DOHH2 (cell line): Measurements from ENCODE around the gene DELE1.

Source experiments
- H3F3A ChIP-seq: fragments of 200-600 bp; sonication (generic), shearing (Covaris generic); 2 replicates; pipeline ENCODE4 v1.6.0; 2016; ENCODE audit warnings: antibody characterized with exemption, mild to moderate bottlenecking; ENCODE audit not compliant: control insufficient read depth, insufficient read depth
- H3K27ac ChIP-seq: fragments of 200-600 bp; sonication (generic); 2 replicates; pipeline ENCODE4 v1.5.1; 2014; ENCODE audit warnings: low read depth, mild to moderate bottlenecking, low read length, moderate library complexity
- H3K27me3 ChIP-seq: fragments of 200-600 bp; sonication (generic); 2 replicates; pipeline ENCODE4 v1.6.1; 2014; ENCODE audit warnings: mild to moderate bottlenecking, low read length, mixed read lengths; ENCODE audit not compliant: control insufficient read depth
- H3K36me3 ChIP-seq: fragments of 200-600 bp; sonication (generic); 2 replicates; pipeline ENCODE4 v1.6.1; 2014; ENCODE audit warnings: mild to moderate bottlenecking, low read length, moderate library complexity, mixed read lengths; ENCODE audit not compliant: control insufficient read depth
- H3K4me1 ChIP-seq: fragments of 200-600 bp; sonication (generic); 2 replicates; pipeline ENCODE4 v1.6.1; 2014; ENCODE audit warnings: mild to moderate bottlenecking, low read length, mixed read lengths; ENCODE audit not compliant: control insufficient read depth
- H3K4me2 ChIP-seq: fragments of 200-600 bp; sonication (generic); 2 replicates; pipeline ENCODE4 v1.6.0; 2014; ENCODE audit warnings: mild to moderate bottlenecking, low read length, moderate library complexity
- H3K4me3 ChIP-seq: fragments of 200-600 bp; sonication (generic); 2 replicates; pipeline ENCODE4 v1.5.1; 2014; ENCODE audit warnings: mild to moderate bottlenecking, low read length, mixed read lengths
- H3K79me2 ChIP-seq: fragments of 200-600 bp; sonication (generic); 2 replicates; pipeline ENCODE4 v1.6.1; 2014; ENCODE audit warnings: mild to moderate bottlenecking, low read length, mixed read lengths; ENCODE audit not compliant: control insufficient read depth
- H3K9me2 ChIP-seq: fragments of 200-600 bp; sonication (generic); replicated peaks from 2 replicates; pipeline ENCODE4 v1.6.1; 2014; ENCODE audit warnings: mild to moderate bottlenecking, low read length, mixed read lengths; ENCODE audit not compliant: control insufficient read depth
- H3K9me3 ChIP-seq: fragments of 200-600 bp; sonication (generic); 2 replicates; pipeline ENCODE4 v1.6.1; 2014; ENCODE audit warnings: antibody characterized with exemption, low read length, mixed read lengths; ENCODE audit not compliant: control insufficient read depth, insufficient read depth
- H4K20me1 ChIP-seq: fragments of 200-600 bp; sonication (generic); 2 replicates; pipeline ENCODE4 v1.6.0; 2014; ENCODE audit warnings: low read depth, mild to moderate bottlenecking, antibody characterized with exemption, low read length, moderate library complexity; ENCODE audit not compliant: control insufficient read depth, insufficient read depth
- CTCF ChIP-seq: fragments of 200-600 bp; sonication (generic); IDR thresholded peaks from one replicate; pipeline ENCODE4 v1.5.1; 2014; ENCODE audit warnings: antibody characterized with exemption, mild to moderate bottlenecking, low read depth, low read length; ENCODE audit not compliant: poor library complexity, severe bottlenecking
- EZH2phosphoT487 ChIP-seq: fragments of 200-600 bp; sonication (generic); IDR thresholded peaks from 2 replicates; pipeline ENCODE4 v1.6.1; 2017; ENCODE audit warnings: borderline replicate concordance, mild to moderate bottlenecking, antibody characterized with exemption, low read length, moderate library complexity, mixed read lengths

DELE1 gene

GRCh38 chr5:141933151-141933550 lies 9.5 kb downstream of the DELE1 start:
- no peaks in the 10 kb centered on the region for H3K9me2 ChIP-seq
- H4K20me1 ChIP-seq = no peaks in the 10 kb centered on the region
- H3K4me2 ChIP-seq = no peak overlapping the region
- no peaks in the 10 kb centered on the region for H3K27me3 ChIP-seq
- H3K36me3 ChIP-seq = peaks cover 69% of the 10 kb centered on the region
- H3F3A ChIP-seq = no peaks in the 10 kb centered on the region
- no peaks in the 10 kb centered on the region for H3K9me3 ChIP-seq
- H3K4me3 ChIP-seq = no peak overlapping the region
- TF ChIP-seq EZH2phosphoT487 (no peak), CTCF (no peak)
- H3K79me2 ChIP-seq = no peaks in the 10 kb centered on the region
- no peaks in the 10 kb centered on the region for H3K4me1 ChIP-seq
- H3K27ac ChIP-seq = no peak overlapping the region

GRCh38 chr5:141934099-141934844 lies 10.6 kb downstream of the DELE1 start:
- Histone ChIP-seq H3K9me3 (no peaks in the 10 kb centered on the region), H3K4me3 (no peak overlapping the region), H3K9me2 (no peaks in the 10 kb centered on the region), H3K36me3 (peaks cover 67% of the 10 kb centered on the region), H3K27ac (no peak overlapping the region), H3F3A (no peaks in the 10 kb centered on the region), H3K4me2 (no peak overlapping the region), H3K27me3 (no peaks in the 10 kb centered on the region), H3K79me2 (no peaks in the 10 kb centered on the region), H4K20me1 (no peaks in the 10 kb centered on the region), H3K4me1 (no peaks in the 10 kb centered on the region)
- no peak for TF ChIP-seq EZH2phosphoT487
- no peak for TF ChIP-seq CTCF

GRCh38 chr5:141935538-141935937 lies 11.9 kb downstream of the DELE1 start:
- peaks cover 55% of the 10 kb centered on the region for H3K36me3 ChIP-seq
- no peaks in the 10 kb centered on the region for H3K9me3 ChIP-seq
- TF ChIP-seq CTCF = no peak
- no peak for TF ChIP-seq EZH2phosphoT487
- no peak overlapping the region for H3K27ac ChIP-seq
- no peaks in the 10 kb centered on the region for H3K27me3 ChIP-seq
- H3K4me1 ChIP-seq = no peaks in the 10 kb centered on the region
- H3K4me2 ChIP-seq = no peak overlapping the region
- no peaks in the 10 kb centered on the region for H3K79me2 ChIP-seq
- no peaks in the 10 kb centered on the region for H4K20me1 ChIP-seq
- no peaks in the 10 kb centered on the region for H3F3A ChIP-seq
- no peaks in the 10 kb centered on the region for H3K9me2 ChIP-seq
- H3K4me3 ChIP-seq = no peak overlapping the region
